ENCODE measurements around the gene CKMT1A.
"Not testable (repeated sequence)": the region's sequence is repeated elsewhere in the genome, so short reads cannot be mapped to it uniquely, and the experiment has no call there.

CKMT1A gene

GRCh38 chr15:43693148-43694022 lies at the start of gene CKMT1A:
Gene CKMT1A (plus strand): TSS chr15:43693859. CDS start chr15:43694051, 192 bp downstream.
- DNase-seq: not testable (repeated sequence)

GRCh38 chr15:43648649-43649429 lies 44.8 kb upstream of the CKMT1A start, which contains the start of gene CATSPER2:
Gene CATSPER2 (minus strand): TSS chr15:43648844. CDS start chr15:43648061, 783 bp downstream.
- no peak for DNase-seq

- DNase-seq: not testable (repeated sequence)
Observed at GRCh38 chr15:43649430-43649926, 44.2 kb upstream of the CKMT1A start.

GRCh38 chr15:43659727-43660126 lies 33.9 kb upstream of the CKMT1A start:
- DNase-seq: not testable (repeated sequence)

DNA sequence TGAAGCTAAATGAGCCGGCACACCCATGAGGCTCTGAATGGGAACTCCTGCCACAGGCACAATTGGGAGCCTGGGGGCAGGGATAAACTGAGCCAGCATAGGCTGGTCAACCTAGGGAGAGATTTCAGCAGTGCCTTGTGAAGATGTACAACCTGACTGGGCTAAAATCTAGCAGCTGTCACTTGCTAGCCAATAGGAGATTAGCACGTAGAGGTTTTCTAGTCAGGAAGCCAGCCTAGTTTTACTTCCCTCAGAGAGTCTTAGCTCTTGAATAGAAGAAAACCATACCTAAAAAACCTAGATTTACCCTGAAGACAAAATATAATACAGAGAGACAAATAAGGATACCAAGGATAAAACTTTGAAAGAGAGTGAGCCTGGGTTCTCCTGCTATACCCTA lies 31.4 kb upstream of the CKMT1A start:
- DNase-seq: not testable (repeated sequence)

DNA sequence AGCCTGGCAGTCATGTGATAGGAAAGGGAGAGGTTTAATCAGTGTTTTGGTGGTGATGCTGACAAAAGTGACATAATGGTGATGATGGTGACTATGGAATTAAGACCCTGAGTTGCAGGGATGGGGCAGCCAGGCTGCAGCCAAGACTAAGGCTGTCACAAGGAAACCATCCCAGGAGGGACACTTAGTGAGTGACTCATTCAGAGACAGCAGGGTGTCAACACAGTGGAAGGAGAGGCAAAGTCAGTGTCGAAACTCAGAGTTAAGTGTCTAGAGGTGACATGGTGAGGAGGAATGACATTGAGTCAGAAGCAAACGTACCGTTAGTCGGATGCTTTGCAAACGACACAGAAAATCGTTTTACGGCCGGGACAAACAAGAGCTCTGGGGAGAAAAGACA lies 30.3 kb upstream of the CKMT1A start:
- not testable (repeated sequence) for DNase-seq

- not testable (repeated sequence) for DNase-seq
Observed at GRCh38 chr15:43666177-43666576, 27.5 kb upstream of the CKMT1A start.

- not testable (repeated sequence) for DNase-seq
Observed at GRCh38 chr15:43674175-43674574, 19.5 kb upstream of the CKMT1A start.

DNA sequence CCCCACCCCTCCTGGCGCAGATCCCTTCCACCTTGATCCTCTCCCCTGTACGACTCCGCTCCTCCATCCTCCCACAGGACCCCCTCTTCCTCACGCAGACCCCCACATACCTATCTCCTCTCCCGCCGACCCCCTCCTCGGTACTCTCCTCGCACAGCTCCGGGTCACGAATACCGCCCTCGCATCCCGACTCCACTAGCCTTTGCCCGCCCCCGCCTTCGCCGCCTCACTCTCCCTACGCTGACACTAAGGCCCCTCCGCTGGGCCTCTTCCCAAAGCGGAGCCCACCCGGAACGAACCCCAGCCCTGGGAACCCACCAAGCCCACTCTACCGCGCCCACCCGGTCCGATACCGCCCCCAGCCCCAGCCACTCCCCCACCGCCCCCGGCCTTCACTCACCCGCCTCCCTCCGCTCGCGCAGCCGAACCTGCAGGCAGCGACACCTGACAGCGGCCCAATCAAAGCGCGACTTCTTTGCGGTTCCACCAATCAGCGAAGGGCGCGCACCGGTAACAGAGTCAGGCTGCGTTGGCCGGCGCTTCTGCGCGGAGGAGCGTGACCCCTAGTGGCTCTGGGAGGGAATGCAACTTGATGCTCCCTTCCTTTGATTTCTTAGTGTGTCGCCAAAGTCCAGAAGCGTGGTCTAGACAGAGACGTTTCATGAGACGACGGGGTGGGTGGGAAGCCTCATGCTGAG lies 3.9 kb upstream of the CKMT1A start:
- not testable (repeated sequence) for DNase-seq

DNA sequence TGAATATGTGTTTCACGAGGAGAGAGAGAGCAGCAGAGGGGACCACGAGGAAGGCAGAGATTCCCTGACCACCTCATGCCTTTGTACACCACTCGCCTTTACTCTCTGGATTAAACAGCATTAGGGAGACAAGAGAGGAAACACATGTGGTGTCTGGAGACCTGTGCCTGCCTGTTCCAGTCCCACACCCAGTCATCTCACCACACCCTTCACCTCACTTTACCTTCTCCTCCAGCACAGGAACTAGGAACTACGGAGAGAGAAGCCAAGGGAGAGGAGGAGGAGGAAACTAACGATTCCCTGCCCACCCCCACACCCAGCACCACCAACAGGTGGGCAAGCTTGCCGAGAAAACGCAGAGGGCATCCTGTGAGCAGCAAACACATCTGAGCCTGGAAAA lies 980 bp upstream of the CKMT1A start:
- DNase-seq: not testable (repeated sequence)

DNA sequence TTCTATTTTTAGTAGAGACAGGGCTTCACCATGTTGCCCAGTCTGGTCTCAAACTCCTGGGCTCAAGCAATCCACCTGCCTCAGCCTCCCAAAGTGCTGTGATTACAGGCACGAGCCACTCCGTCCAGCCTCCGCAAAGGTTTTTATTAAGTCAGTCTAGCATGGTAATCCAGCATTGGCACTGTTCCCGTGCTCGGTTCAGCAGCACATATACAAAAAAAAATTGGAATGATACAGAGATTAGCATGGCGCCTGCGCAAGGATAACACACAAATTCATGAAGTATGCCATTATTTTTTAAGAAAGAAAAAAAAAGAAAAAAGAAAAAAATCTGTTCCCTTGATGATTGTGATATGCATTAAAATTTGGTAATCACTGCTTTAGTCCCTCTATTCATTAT lies 8.5 kb downstream of the CKMT1A start:
- no peak for DNase-seq

DNA sequence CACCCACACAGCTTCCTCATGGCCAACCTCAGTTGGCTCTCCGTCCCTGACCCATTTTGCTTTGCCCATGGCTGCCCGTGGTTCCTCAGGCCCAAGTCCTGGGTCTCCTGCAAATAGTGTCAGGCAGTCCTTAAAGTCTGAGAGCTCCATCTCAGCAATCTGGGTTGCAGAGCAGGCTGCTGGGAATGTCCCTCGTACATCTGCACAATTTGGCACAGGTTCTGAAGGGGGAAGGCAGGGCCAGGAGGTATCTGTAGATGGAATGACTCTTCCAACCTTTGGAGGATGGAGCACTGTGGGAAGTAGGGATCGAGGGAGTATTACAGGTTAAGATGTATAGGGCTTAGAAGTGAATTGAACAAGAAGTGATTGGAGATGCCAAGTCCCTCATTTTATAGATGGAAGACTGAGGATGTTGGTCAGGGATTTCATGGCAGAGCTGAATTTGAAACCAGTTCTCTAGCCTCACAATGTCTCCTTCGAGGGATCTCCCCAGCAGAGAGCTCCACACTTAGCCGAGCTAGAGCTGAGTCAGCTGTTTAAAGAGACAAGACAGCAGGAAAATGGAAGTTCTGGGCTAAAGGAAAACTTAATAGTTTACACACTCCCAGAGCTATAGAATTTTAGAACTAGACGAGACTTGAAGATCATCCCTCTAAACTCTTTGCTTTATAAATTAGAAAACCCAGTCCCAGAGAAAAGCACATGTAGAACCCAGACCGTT lies 9.2 kb downstream of the CKMT1A start:
- no peak for DNase-seq

DNA sequence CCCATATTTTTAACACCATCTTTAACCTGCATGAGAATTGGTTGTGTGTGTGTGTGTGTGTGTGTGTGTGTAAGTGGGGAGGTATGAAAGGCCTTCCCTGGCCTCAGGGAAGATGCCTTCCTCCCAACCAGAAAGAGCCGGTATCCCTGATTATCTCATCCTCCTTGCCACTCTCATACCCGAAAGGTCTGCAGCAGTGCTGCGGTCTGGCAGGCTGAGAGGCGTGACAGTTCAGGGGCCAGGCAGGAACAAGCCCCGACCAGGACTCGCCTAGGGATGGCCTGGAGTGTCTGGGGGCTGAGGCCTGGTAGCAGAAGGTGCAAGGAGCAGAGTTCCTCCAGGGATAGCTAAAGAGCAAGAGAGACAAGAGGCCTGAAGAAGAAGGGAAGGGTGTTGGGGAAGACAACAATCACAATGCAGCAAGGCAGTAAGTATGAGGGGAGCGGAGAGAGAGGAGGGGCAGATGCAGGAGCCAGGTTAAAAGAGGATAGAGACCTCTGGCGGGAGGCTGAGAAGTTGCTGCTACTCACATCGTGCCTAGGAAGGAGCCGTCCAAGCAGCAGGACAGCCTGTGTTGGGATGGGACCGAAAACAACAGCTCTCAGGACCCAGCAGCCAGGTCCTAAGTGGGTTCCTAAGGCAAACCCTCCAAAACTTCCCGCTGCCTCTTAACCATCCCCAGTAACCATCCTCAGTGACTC lies 16.9 kb downstream of the CKMT1A start:
- DNase-seq: not testable (repeated sequence)

DNA sequence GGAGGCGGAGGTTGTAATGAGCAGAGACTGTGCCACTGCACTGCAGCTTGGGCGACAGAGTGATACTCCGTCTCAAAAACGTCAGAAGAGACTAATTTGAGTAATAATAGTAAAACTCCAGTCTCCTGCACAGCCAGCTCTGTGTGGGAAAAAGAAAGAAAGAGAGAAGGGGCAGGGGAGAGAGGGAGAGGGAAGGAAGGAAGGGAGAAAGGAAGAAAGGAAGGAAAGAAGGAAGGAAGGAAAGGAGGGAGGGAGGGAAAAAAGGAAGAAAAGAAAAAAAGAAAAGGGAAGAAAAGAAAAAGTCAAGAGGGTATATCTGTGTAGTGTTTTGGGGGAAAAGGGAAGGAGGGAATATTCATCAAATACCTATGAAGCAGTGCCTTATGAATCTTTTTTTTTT lies 29.5 kb downstream of the CKMT1A start:
- DNase-seq: no peak

DNA sequence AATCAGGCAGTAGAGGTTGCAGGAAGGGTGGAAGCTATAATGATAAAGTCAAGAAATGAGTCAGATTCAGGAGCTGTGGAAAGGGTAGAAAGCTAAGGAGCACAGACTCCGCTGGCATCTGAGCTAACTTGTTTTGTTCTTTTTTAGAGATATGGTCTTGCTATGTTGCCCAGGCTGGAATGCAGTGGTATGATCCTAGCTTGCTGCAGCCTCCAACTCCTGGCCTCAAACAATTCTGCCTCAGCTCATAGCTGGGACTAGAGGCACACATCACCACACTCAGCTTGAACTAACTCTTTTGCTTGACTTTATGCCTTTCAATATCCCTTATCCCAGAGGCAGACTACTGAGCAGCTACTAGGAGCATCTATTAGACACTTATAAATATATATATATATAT lies 32.6 kb downstream of the CKMT1A start:
- not testable (repeated sequence) for DNase-seq

DNA sequence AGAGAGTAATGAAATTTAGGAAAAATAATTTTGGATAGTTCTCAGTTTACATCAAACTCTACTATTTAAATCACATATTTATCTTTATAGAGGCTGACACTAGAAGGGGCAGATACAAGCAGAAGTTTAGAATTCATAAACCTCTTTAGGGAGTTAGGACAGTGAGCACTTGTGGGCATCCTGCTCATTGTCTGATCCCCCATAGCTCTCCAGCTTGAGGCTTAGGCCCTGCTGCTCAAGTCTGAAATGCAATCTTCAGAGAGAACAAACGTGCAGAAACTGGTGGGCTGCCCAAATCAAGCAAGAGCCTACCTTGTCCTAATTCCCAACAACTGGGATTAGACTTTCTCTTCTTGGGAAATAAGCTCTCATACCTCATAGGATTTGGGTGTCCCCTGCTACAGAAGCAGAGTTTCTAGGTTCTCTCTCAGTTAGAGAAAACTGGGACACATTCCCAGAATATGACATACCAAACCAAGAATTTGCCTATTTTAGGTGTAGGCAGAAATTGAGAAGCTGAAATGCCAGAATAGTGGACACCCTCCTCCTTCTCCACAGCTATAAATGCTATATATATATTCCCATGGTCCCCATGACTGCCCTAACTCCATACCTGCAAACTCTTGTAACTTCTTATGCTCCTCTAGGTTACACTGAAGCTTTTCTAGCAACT lies 34.5 kb downstream of the CKMT1A start:
- not testable (repeated sequence) for DNase-seq

DNA sequence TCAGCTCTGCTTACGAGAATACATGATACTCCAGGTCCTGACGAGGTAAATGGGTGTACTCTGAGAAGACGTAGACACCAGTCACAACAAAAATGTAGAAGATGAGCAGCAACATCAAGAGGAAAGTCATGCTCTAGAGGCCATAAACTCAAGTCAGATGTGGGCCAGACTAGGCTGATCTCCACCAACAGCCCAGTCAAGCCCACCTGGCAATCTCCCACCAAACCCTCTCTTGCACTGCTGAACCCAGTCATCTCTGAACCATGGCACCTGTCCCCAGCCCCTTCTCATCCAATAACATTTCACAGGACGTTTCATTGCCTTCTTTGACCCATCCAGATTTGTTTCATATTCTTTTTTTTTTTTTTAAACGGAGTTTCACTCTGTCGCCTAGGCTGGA lies 41.8 kb downstream of the CKMT1A start:
- DNase-seq: no peak

GRCh38 chr15:43746245-43746902 lies 52.7 kb downstream of the CKMT1A start, which contains the start of gene PDIA3:
Gene PDIA3 (plus strand): TSS chr15:43746438. CDS start chr15:43746540, 102 bp downstream.
- peak; percentile 40 for DNase-seq

DNA sequence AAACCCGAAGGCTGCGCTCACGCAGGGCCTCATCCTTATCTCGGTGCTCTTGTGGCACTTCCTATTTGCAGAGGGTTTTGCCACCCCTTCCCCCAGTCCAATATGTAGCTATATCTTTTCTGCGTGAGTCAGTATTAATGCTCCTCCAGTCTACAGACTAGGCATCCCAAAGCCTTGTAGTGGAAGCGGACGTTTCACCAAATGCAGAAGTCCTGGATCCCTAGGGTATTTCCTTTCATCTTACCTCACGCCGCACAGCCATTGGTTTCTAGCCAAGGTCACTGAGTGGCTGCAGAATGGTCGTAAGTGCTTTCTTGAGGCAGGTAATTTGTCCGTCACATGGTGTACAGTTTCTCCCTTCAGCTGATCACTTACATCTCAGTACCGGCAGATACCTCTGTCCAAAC lies 53.2 kb downstream of the CKMT1A start:
- DNase-seq: not testable (repeated sequence)

- DNase-seq: no peak
Observed at GRCh38 chr15:43748376-43748775, 54.7 kb downstream of the CKMT1A start.

All from NCI-H1694 (cell line).